ENCODE measurements around the gene GAD1. TPM values are rescaled to one million over a fixed set of nuclear protein-coding genes. Genes with fewer than 3 reads are reported as not detected.

Gene GAD1
- total and polyA plus RNA-seq, 5 experiments from 2014 or later = not detected

DNA sequence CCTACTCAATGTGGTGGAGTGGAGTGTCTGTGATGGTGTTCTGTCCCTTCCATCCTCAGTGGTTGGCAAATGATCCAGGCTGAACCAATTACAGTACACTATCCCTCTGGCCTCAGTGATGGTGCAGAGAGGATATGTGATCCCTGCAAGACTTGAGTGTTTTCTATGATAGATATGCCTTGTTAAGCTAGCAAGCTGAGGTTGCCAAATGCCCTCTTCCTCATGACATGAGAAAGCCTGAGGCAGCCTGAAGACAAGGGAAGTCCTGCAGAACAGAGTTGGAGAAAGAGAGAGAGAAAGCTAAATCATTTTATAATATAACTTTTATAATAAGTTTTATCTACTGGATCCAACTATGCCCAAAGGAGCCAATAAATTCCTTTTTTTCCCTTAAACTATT is 70.8 kb downstream of the GAD1 start:
- Mint-ChIP-seq H3K9me3 (no peaks in the 10 kb centered on the region), H3K27ac (no peak overlapping the region), H3K4me1 (no peaks in the 10 kb centered on the region), H3K36me3 (peaks cover 0 to 2% (median 0%) of the 10 kb centered on the region in 3 donors), H3K4me3 (no peak overlapping the region), H3K27me3 (peaks cover 5 to 19% (median 13%) of the 10 kb centered on the region in 5 donors)
- DNase-seq = no peak
- no peak for ATAC-seq
- POLR2A ChIA-PET = no interaction called here

DNA sequence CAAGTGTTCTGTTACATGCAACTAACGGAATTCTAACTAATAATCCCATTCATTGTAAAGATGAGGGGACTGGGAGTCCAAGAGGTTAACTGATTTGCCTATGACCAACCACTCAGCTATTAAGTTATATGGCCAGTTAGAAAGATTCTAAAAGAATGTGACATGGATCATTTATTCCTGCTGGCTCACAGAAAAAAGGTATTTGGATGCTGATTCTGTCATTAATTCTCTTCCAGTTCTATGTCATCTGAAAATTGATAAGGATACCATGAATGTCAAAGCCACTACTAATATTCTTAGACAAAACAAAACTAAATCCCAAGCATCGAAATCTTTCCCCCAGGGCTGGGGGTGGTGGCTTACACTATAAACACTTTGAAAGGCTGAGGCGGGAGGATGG is 71.2 kb downstream of the GAD1 start:
- no peak for ATAC-seq
- POLR2A ChIA-PET = no interaction called here
- DNase-seq = no peak
- Mint-ChIP-seq H3K4me3 (no peak overlapping the region), H3K27me3 (peaks cover 5 to 19% (median 12%) of the 10 kb centered on the region in 5 donors), H3K27ac (no peak overlapping the region), H3K4me1 (no peaks in the 10 kb centered on the region), H3K9me3 (no peaks in the 10 kb centered on the region), H3K36me3 (peaks cover 0 to 2% (median 0%) of the 10 kb centered on the region in 3 donors)

DNA sequence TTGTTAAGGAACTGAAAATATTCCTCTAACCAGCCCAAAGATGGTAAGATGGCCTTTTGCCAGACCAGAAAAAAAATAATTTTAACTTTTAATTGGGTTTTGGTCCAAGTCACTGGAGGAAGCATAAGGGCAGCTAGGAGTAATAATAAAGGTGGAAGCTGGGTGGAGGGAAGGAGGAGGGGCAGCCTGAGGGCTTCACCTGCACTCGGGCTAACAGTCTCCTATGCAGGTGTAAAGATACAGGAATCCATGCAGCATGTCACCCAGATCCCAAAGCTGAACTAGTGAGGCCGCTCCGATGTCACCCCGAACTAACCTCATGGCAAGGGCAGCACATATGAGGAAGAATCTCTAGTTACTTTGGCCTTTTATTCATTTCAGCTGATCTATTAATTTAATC is 75.2 kb downstream of the GAD1 start:
- Mint-ChIP-seq H3K4me1 (no peaks in the 10 kb centered on the region), H3K36me3 (no peaks in the 10 kb centered on the region), H3K27me3 (peaks cover 0 to 12% (median 10%) of the 10 kb centered on the region in 5 donors), H3K9me3 (no peaks in the 10 kb centered on the region), H3K27ac (no peak overlapping the region), H3K4me3 (no peak overlapping the region)
- POLR2A ChIA-PET = no interaction called here
- ATAC-seq = no peak
- DNase-seq = no peak

DNA sequence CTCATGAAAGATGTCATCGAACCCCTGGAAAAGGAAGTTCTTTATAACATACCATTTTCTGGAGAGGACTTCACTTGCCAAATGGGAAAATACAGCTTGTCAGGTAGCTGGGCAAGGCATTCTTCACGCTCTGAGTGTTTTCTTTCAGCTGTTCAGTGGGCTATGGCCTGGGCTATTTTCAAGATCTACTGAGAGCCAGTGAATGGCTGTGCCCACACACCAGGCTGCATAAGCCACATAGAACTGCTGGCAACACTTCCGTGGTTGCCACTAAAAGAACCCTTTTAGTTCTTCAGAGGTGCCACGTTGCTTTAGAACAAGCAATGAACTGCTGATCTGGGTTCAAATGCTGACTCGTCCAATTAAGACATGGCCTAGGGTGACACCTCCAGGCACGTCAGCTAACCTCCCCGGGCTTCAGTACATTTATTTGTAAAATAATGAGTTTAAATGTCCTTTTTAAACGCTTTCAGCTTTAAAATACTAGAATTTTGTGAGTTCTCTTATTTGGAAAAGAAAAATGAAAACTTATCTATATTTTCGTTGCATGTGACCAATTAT is 75.8 kb downstream of the GAD1 start:
- DNase-seq (no peak), ATAC-seq (no peak)
- Mint-ChIP-seq H3K27me3 (peaks cover 0 to 14% (median 10%) of the 10 kb centered on the region in 5 donors), H3K36me3 (no peaks in the 10 kb centered on the region), H3K4me3 (no peak overlapping the region), H3K4me1 (no peaks in the 10 kb centered on the region), H3K9me3 (no peaks in the 10 kb centered on the region), H3K27ac (no peak overlapping the region)
- POLR2A ChIA-PET = no interaction called here

DNA sequence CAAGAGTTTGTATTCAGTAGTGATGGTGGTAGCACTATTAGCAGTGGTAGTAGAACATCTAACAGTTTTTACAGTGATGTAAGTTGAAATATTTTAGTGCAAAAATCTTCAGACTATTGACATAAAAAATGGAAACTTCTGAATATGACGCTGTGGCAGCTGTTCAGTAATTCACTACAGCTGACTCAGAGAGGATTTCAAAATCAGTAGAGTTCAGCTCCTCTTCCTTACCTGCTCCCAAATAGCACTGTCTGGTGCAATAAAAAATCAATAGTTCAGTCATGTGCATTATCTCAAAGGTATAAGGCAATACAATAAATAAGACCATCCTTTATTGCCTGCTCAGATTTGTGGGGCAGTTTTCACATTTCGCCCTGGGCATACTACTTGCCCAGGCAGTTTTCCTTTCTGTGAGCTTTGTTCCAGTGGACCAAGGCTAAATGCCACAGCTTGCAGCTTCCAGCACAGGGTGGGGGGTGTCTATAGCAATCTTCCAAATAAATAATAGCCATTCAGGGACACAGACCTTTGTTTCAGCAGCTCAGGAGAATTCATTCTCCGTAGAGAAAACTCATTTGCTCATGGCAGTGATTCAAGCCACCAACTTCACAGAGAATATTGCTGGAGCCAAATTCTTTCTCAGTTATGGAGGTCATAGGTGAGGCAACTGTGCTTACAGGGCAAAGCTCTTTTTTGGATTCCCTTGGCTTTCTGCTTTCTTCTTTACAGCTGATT is 78.5 kb downstream of the GAD1 start:
- DNase-seq (no peak), ATAC-seq (no peak)
- H3K27ac Mint-ChIP-seq = no peak overlapping the region
- no peaks in the 10 kb centered on the region for H3K36me3 Mint-ChIP-seq
- no peaks in the 10 kb centered on the region for H3K4me1 Mint-ChIP-seq
- no peak overlapping the region for H3K4me3 Mint-ChIP-seq
- POLR2A ChIA-PET = no interaction called here
- peaks cover 0 to 22% (median 12%) of the 10 kb centered on the region in 5 donors for H3K27me3 Mint-ChIP-seq
- H3K9me3 Mint-ChIP-seq = no peaks in the 10 kb centered on the region

DNA sequence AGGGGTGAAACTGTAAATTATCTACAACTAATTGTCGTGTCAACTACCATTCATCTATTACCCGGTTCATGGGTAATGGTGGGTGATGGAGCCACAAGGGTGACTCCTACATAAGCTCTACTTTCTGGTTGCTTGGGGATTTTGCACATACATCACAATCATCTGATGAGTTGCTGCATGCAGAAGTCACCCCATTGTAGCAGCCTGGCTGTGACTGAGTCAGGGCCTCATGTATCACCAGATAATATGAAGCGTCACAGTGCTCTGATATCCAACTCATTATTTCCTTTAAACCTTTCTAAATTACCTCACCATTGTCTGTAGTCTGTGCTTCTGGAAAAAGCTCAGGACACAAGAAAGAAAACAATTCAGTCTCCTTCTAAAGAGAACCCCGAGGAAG is 79.9 kb downstream of the GAD1 start:
- no peaks in the 10 kb centered on the region for H3K36me3 Mint-ChIP-seq
- no peak overlapping the region for H3K4me3 Mint-ChIP-seq
- H3K27ac Mint-ChIP-seq = no peak overlapping the region
- H3K9me3 Mint-ChIP-seq = no peaks in the 10 kb centered on the region
- DNase-seq = no peak
- POLR2A ChIA-PET = no interaction called here
- ATAC-seq = no peak
- H3K4me1 Mint-ChIP-seq = no peaks in the 10 kb centered on the region
- H3K27me3 Mint-ChIP-seq = peaks cover 0 to 22% (median 12%) of the 10 kb centered on the region in 5 donors

DNA sequence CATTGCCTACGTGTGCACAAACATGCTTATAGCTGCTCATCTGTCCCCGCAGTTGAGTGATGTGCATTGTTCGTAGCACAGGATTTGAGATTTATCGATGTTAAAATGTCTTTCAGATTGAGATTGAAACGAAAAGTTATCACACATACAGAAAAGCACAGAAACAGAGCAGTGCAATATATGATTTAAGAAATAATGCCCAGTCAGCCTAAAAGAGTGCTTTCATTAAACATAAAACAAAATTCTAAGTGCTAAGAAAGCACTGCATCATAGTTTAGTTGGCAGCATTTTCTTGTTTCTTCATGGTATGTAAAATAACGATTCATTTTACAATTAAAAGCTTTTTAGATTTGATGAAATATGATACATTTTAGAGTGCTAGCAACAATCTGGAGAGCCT is 80.4 kb downstream of the GAD1 start:
- POLR2A ChIA-PET = no interaction called here

DNA sequence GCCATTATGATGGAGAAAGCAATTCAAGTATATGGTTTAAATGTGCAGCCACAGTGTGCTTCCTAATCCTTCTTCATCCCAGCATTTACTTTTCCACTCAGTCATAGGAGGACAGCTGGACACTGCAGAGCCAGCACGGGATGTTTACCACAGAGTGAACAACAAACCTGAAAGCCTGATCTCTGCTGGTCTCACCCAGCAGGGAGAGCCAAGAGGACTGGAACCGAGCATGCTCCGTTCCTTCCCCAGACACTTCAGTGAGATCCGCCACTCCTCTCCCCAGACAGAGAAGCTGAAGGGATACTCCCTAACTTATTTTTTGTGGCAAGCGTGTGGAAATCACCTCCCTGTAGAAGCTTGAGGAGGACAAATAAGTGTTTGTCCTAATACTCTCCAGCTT is 89.2 kb downstream of the GAD1 start:
- POLR2A ChIA-PET = no interaction called here
- DNase-seq = no peak
- peaks cover 10 to 45% (median 24%) of the 10 kb centered on the region in 9 donors for H3K9me3 Mint-ChIP-seq
- H3K27ac Mint-ChIP-seq = no peak overlapping the region
- no peak for ATAC-seq
- no peaks in the 10 kb centered on the region for H3K4me1 Mint-ChIP-seq
- peaks cover 0 to 13% (median 5%) of the 10 kb centered on the region in 5 donors for H3K27me3 Mint-ChIP-seq
- H3K4me3 Mint-ChIP-seq = no peak overlapping the region
- H3K36me3 Mint-ChIP-seq = peaks cover 0 to 23% (median 11%) of the 10 kb centered on the region in 3 donors

More for the DNA sequence above, 80.4 kb downstream of the GAD1 start:
- H3K36me3 Mint-ChIP-seq = no peaks in the 10 kb centered on the region
- H3K4me1 Mint-ChIP-seq = no peaks in the 10 kb centered on the region
- no peak overlapping the region for H3K4me3 Mint-ChIP-seq
- ATAC-seq = no peak
- no peak for DNase-seq
- H3K27me3 Mint-ChIP-seq = peaks cover 0 to 22% (median 12%) of the 10 kb centered on the region in 5 donors
- no peak overlapping the region for H3K27ac Mint-ChIP-seq
- peaks cover 0 to 2% (median 0%) of the 10 kb centered on the region in 9 donors for H3K9me3 Mint-ChIP-seq

Other genes with a start within 250 kb of the GAD1 start
- gene SP5, start 101.5 kb upstream of the GAD1 start, total RNA-seq = not detected
- gene SP5, start 101.5 kb upstream of the GAD1 start, polyA plus RNA-seq = not detected
- gene ERICH2, start 46.5 kb upstream of the GAD1 start, total RNA-seq = not detected
- not detected for gene ERICH2, start 46.5 kb upstream of the GAD1 start, polyA plus RNA-seq
- gene GORASP2, start 112.4 kb downstream of the GAD1 start, total RNA-seq = 10 to 100 TPM; 66.0 to 74.7 TPM
- 10 to 100 TPM; 70.1 to 91.9 (median 89.2) TPM for gene GORASP2, start 112.4 kb downstream of the GAD1 start, polyA plus RNA-seq